Small intestine (tissue), 7 donors: ENCODE results near the gene DPAGT1. TPM values are rescaled to one million over a fixed set of nuclear protein-coding genes. Genes with fewer than 3 reads are reported as not detected.

Experiments
- DNase-seq, 2 donors: peaks; one replicate each; pipeline versions ENCODE4 v3.0.0 to v3.0.0-alpha.2; 2013
- FAIRE-seq: peaks from 2 replicates; lab custom pipeline; 2012; peaks lifted over from hg19 to GRCh38; lab: Jason Lieb, UNC
- H3K27ac ChIP-seq, 3 donors: one replicate each; pipeline ENCODE4 v1.5.1; 2013; ENCODE audit warnings: low read length in 2 of 3, mild to moderate bottlenecking in 2 of 3, control low read depth in 1 of 3, inconsistent platforms in 1 of 3, low read depth in 1 of 3, moderate library complexity in 1 of 3
- H3K27me3 ChIP-seq, 3 donors: one replicate each; pipeline ENCODE4 v1.6.1; 2013; ENCODE audit warnings: low read length in 3 of 3, inconsistent platforms in 1 of 3; ENCODE audit not compliant: control insufficient read depth in 3 of 3, insufficient read depth in 3 of 3
- H3K36me3 ChIP-seq, 3 donors: one replicate each; pipeline ENCODE4 v1.6.1; 2013; ENCODE audit warnings: low read length in 3 of 3, inconsistent platforms in 1 of 3, low read depth in 1 of 3, mild to moderate bottlenecking in 1 of 3, moderate library complexity in 1 of 3; ENCODE audit not compliant: control insufficient read depth in 3 of 3, insufficient read depth in 2 of 3
- H3K4me1 ChIP-seq, 3 donors: one replicate each; pipeline ENCODE4 v1.6.1; 2013; ENCODE audit warnings: low read length in 2 of 3, inconsistent platforms in 1 of 3, low read depth in 1 of 3, mild to moderate bottlenecking in 1 of 3, moderate library complexity in 1 of 3; ENCODE audit not compliant: control insufficient read depth in 3 of 3, insufficient read depth in 2 of 3
- H3K4me3 ChIP-seq, 3 donors: one replicate each; pipeline ENCODE4 v1.5.1; 2013; ENCODE audit warnings: low read length in 3 of 3, control low read depth in 1 of 3, inconsistent platforms in 1 of 3, low read depth in 1 of 3, mild to moderate bottlenecking in 1 of 3, moderate library complexity in 1 of 3
- H3K9me3 ChIP-seq, 2 donors: one replicate each; pipeline ENCODE4 v1.6.1; 2013; ENCODE audit warnings: low read depth in 1 of 2, low read length in 1 of 2; ENCODE audit not compliant: control insufficient read depth in 2 of 2, insufficient read depth in 1 of 2
- WGBS, 3 donors: extraction: QIAGEN DNeasy Blood & Tissue Kit; methylation state at CpG; one replicate each; pipeline ENCODE4 v1.1.7; 2013; 5-methylcytosine and 5-hydroxymethylcytosine counted together
- polyA plus RNA-seq, 4 donors: library from polyadenylated mRNA; stranded (reverse) in 3 of 4; unstranded in 1 of 4; fragments of 200-250 nt in 3 of 4; fragments of 120-200 nt in 1 of 4; gene quantifications; one replicate each; pipeline versions ENCODE4 v1.2.1 to v1.2.3, GENCODE V29; 2013
- donor health status: healthy with polysubstance abuse.
- donor health status: control.
- donor health status: control.
- donor health status: Bipolar disorder and iron deficiency.
- donor health status: healthy.

The DPAGT1 gene
- polyA plus RNA-seq, 4 donors = 10.8 to 51.2 (median 30.5) TPM

- no peak overlapping the region for H3K4me3 ChIP-seq
- H3K9me3 ChIP-seq = no peaks in the 10 kb centered on the region
- DNase-seq (no peak), FAIRE-seq (no peak)
- H3K4me1 ChIP-seq = peaks cover 4 to 22% (median 7%) of the 10 kb centered on the region in 3 donors
- WGBS, 3 donors = 91 to 97% (median 94%) methylated on average over 11 to 12 of the region's 12 CpGs
- H3K36me3 ChIP-seq = peaks cover 28 to 75% (median 38%) of the 10 kb centered on the region in 3 donors
- no peaks in the 10 kb centered on the region for H3K27me3 ChIP-seq
- no peak overlapping the region for H3K27ac ChIP-seq
Observed at GRCh38 chr11:119112314-119113020, 10.8 kb upstream of the DPAGT1 start.

GRCh38 chr11:119111361-119111925 lies 9.8 kb upstream of the DPAGT1 start:
- Histone ChIP-seq H3K27me3 (no peaks in the 10 kb centered on the region), H3K4me1 (peaks cover 8 to 27% (median 8%) of the 10 kb centered on the region in 3 donors), H3K36me3 (peaks cover 28 to 69% (median 35%) of the 10 kb centered on the region in 3 donors), H3K9me3 (no peaks in the 10 kb centered on the region), H3K4me3 (no peak overlapping the region), H3K27ac (no peak overlapping the region)
- no peak for FAIRE-seq
- DNase-seq = no peak
- 95 to 98% (median 96%) methylated on average over 11 of the region's 11 CpGs for WGBS, 3 donors

- H3K36me3 ChIP-seq = peaks cover 23 to 59% (median 26%) of the 10 kb centered on the region in 3 donors
- H3K9me3 ChIP-seq = no peaks in the 10 kb centered on the region
- H3K4me1 ChIP-seq = peaks cover 8 to 32% (median 12%) of the 10 kb centered on the region in 3 donors
- no peak overlapping the region for H3K4me3 ChIP-seq
- no peak overlapping the region for H3K27ac ChIP-seq
- no peaks in the 10 kb centered on the region for H3K27me3 ChIP-seq
- 82 to 96% (median 89%) methylated on average over 10 of the region's 10 CpGs for WGBS, 3 donors
- DNase-seq = no peak
- FAIRE-seq = no peak
Observed at GRCh38 chr11:119110439-119110838, 8.8 kb upstream of the DPAGT1 start.

- H3K27me3 ChIP-seq = no peaks in the 10 kb centered on the region
- H3K9me3 ChIP-seq = no peaks in the 10 kb centered on the region
- no peak overlapping the region for H3K27ac ChIP-seq
- peaks cover 19 to 57% (median 24%) of the 10 kb centered on the region in 3 donors for H3K36me3 ChIP-seq
- FAIRE-seq (no peak), DNase-seq (no peak)
- H3K4me3 ChIP-seq = peak overlapping the region in 1 of 3 donors; percentile 24
- peaks cover 8 to 32% (median 12%) of the 10 kb centered on the region in 3 donors for H3K4me1 ChIP-seq
- WGBS, 3 donors = 92 to 100% (median 97%) methylated on average over 3 of the region's 3 CpGs
Observed at GRCh38 chr11:119109843-119110242, 8.2 kb upstream of the DPAGT1 start.

DNA sequence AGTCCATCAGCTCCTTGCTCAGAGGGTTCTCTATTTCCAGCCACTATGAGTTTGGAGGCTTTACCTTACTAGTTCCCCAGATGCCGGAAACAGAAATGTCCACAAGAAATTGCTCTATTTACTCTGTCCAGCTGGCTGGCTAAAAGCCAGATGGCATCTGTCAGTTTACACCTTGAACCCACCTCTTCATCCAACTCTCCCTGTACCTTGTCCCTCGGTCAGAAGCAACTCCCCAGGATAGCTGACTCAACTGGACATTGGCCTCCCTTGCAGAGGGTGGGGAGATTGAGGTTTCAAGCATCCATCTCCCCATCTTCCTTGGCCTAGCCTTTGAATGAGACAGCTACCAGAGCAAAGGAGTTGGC lies 7.2 kb upstream of the DPAGT1 start:
- Histone ChIP-seq H3K27ac (peak overlapping the region; percentile 85 to 88 (median 85)), H3K4me3 (peak overlapping the region in 2 of 3 donors; percentile 81 to 98), H3K9me3 (no peaks in the 10 kb centered on the region), H3K4me1 (peaks cover 8 to 32% (median 12%) of the 10 kb centered on the region in 3 donors), H3K36me3 (peaks cover 19 to 47% (median 23%) of the 10 kb centered on the region in 3 donors), H3K27me3 (no peaks in the 10 kb centered on the region)
- WGBS, 3 donors = 31 to 73% (median 41%) methylated on average over 2 of the region's 2 CpGs
- FAIRE-seq = no peak
- DNase-seq = peak; percentile 87 to 97

GRCh38 chr11:119108146-119108856 lies 6.6 kb upstream of the DPAGT1 start:
- peak; percentile 68 to 82 for DNase-seq
- Histone ChIP-seq H3K4me1 (peaks cover 8 to 32% (median 12%) of the 10 kb centered on the region in 3 donors), H3K4me3 (peak overlapping the region; percentile 81 to 98 (median 81)), H3K9me3 (no peaks in the 10 kb centered on the region), H3K27me3 (no peaks in the 10 kb centered on the region), H3K36me3 (peaks cover 19 to 41% (median 23%) of the 10 kb centered on the region in 3 donors), H3K27ac (peak overlapping the region; percentile 85 to 88 (median 85))
- 7 to 13% (median 11%) methylated on average over 8 of the region's 8 CpGs for WGBS, 3 donors
- no peak for FAIRE-seq

DNA sequence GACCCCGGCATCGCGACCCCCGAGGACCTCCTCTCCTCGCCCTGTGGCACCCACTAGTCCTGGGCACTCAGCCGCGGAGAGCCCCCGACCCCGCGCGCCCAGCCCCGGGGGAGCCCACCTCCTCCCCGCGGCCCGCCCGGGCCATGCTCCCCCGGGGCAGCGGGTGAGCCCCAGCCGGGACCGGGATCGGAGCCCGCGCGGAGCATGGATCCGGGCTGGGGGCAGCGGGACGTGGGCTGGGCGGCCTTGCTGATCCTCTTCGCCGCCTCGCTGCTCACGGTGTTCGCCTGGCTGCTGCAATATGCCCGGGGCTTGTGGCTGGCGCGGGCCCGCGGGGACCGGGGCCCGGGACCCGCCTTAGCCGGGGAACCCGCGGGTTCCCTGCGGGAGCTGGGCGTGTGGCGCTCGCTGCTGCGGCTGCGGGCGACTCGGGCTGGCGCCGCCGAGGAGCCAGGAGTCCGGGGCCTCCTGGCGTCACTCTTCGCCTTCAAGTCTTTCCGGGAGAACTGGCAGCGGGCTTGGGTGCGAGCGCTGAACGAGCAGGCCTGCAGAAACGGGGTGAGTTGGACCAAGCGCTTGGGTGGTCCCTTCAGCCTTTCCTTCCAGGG lies 6.0 kb upstream of the DPAGT1 start:
- DNase-seq (peak; percentile 15 to 35), FAIRE-seq (no peak)
- H3K36me3 ChIP-seq = peaks cover 17 to 35% (median 17%) of the 10 kb centered on the region in 3 donors
- H3K27ac ChIP-seq = peak overlapping the region; percentile 85 to 88 (median 85)
- WGBS, 3 donors = 0 to 1% (median 1%) methylated on average over 50 to 65 of the region's 65 CpGs
- H3K4me1 ChIP-seq = peaks cover 8 to 38% (median 12%) of the 10 kb centered on the region in 3 donors
- no peaks in the 10 kb centered on the region for H3K27me3 ChIP-seq
- H3K9me3 ChIP-seq = no peaks in the 10 kb centered on the region
- H3K4me3 ChIP-seq = peak overlapping the region; percentile 81 to 98 (median 81)
